ENCODE measurements around the gene RGS16.
A peak's percentile ranks its signal among the peaks of the same experiment; 100 is the strongest.

The RGS16 gene

DNA sequence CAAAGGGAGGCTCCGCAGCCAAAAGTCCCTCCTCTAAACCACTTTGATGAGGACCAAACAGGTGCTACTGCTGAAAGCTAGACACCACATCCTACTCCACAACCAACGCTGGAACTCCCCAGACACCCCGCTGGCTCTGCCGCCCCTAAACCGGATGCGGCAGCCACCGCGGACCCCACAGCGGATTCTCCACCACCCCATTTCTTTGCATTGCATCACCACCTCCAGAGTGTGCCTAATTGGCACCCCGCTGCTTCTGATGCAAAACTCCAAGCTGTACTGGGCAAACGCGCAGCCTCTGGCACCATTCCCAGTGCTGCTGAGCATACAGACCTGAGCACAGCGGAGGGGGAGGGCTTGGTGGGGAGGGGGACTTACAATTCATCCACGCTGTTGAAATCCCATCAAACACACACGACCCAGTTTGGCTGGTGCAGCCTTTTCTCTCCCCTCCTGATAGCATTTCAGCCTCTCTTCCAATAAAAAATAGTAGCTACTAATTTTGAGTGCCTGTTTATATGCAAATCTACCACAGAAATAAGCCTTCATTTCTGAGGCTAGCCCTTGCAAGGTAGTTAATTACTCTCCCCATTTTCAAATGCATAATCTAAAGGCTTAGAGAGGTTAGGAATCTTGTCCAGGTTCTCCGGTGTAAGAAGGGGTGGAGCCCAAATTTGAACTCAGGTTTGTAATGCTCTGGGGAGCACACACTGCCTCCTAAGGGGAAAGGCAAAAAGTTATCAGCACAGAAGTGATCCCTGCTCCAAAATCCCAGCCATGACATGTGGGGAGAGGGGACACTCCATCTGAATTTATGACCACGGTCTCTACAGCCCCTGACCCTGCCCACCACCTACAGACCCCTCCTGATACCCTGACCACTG lies 12.2 kb upstream of the RGS16 start (continued):
- TF ChIP-seq ZNF274 (IDR thresholded peaks at IDR 0.05; ENCODE audit: low read length) (no peak), ZNF274 (tag by site-specific recombination; IDR thresholded peaks at IDR 0.05; ENCODE audit: borderline replicate concordance) (no peak), BCL11A (tag by site-specific recombination; IDR thresholded peaks at IDR 0.05; ENCODE audit: low read depth) (peak; percentile 94), ZFP69B (tag by site-specific recombination; IDR thresholded peaks at IDR 0.05) (peak; percentile 97), ZEB2 (tag by site-specific recombination; IDR thresholded peaks at IDR 0.05) (peak; percentile 99), BCL11B (tag by site-specific recombination; IDR thresholded peaks at IDR 0.05; ENCODE audit: low read depth) (peak; percentile 92), ZNF48 (tag by site-specific recombination; IDR thresholded peaks at IDR 0.05) (no peak), ZBTB1 (tag by site-specific recombination; IDR thresholded peaks at IDR 0.05) (no peak), ZNF670 (tag by site-specific recombination; IDR thresholded peaks at IDR 0.05; ENCODE audit: low read depth) (no peak), SP2 (tag by site-specific recombination; IDR thresholded peaks at IDR 0.05) (peak; percentile 50), EGR2 (tag by site-specific recombination; IDR thresholded peaks at IDR 0.05; ENCODE audit: low read depth) (peak; percentile 20; the same call in 1 of the 2 replicates), ZNF501 (tag by site-specific recombination; IDR thresholded peaks at IDR 0.05) (peak; percentile 80; the same call in 1 of the 2 replicates), ZNF146 (tag by site-specific recombination; IDR thresholded peaks at IDR 0.05) (peak; percentile 42; the same call in 1 of the 2 replicates), SP3 (tag by site-specific recombination; IDR thresholded peaks at IDR 0.05) (peak; percentile 47; the same call in 1 of the 2 replicates), TRIM28 (IDR thresholded peaks at IDR 0.05; ENCODE audit: borderline replicate concordance, low read length) (no peak), ZNF423 (tag by site-specific recombination; IDR thresholded peaks at IDR 0.05) (peak; percentile 82; the same call in 1 of the 2 replicates), ZNF610 (tag by site-specific recombination; IDR thresholded peaks at IDR 0.05; ENCODE audit: borderline replicate concordance) (peak; percentile 84), ZNF10 (tag by site-specific recombination; IDR thresholded peaks at IDR 0.05) (peak; percentile 14; the same call in 1 of the 2 replicates), YY2 (tag by site-specific recombination; IDR thresholded peaks at IDR 0.05) (peak; percentile 64; the same call in 1 of the 2 replicates), ZNF394 (tag by site-specific recombination; IDR thresholded peaks at IDR 0.05; ENCODE audit: borderline replicate concordance) (peak; percentile 63), SCRT1 (tag by site-specific recombination; IDR thresholded peaks at IDR 0.05; ENCODE audit: borderline replicate concordance) (peak; percentile 93; the same call in 1 of the 2 replicates)
- TF ChIP-seq, protein P1, sequence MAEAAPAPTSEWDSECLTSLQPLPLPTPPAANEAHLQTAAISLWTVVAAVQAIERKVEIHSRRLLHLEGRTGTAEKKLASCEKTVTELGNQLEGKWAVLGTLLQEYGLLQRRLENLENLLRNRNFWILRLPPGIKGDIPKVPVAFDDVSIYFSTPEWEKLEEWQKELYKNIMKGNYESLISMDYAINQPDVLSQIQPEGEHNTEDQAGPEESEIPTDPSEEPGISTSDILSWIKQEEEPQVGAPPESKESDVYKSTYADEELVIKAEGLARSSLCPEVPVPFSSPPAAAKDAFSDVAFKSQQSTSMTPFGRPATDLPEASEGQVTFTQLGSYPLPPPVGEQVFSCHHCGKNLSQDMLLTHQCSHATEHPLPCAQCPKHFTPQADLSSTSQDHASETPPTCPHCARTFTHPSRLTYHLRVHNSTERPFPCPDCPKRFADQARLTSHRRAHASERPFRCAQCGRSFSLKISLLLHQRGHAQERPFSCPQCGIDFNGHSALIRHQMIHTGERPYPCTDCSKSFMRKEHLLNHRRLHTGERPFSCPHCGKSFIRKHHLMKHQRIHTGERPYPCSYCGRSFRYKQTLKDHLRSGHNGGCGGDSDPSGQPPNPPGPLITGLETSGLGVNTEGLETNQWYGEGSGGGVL (tag by site-specific recombination; IDR thresholded peaks at IDR 0.05), result peak; percentile 97
- TF ChIP-seq, protein P2, sequence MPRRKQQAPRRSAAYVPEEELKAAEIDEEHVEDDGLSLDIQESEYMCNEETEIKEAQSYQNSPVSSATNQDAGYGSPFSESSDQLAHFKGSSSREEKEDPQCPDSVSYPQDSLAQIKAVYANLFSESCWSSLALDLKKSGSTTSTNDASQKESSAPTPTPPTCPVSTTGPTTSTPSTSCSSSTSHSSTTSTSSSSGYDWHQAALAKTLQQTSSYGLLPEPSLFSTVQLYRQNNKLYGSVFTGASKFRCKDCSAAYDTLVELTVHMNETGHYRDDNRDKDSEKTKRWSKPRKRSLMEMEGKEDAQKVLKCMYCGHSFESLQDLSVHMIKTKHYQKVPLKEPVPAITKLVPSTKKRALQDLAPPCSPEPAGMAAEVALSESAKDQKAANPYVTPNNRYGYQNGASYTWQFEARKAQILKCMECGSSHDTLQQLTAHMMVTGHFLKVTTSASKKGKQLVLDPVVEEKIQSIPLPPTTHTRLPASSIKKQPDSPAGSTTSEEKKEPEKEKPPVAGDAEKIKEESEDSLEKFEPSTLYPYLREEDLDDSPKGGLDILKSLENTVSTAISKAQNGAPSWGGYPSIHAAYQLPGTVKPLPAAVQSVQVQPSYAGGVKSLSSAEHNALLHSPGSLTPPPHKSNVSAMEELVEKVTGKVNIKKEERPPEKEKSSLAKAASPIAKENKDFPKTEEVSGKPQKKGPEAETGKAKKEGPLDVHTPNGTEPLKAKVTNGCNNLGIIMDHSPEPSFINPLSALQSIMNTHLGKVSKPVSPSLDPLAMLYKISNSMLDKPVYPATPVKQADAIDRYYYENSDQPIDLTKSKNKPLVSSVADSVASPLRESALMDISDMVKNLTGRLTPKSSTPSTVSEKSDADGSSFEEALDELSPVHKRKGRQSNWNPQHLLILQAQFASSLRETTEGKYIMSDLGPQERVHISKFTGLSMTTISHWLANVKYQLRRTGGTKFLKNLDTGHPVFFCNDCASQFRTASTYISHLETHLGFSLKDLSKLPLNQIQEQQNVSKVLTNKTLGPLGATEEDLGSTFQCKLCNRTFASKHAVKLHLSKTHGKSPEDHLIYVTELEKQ (tag by site-specific recombination; IDR thresholded peaks at IDR 0.05; ENCODE audit: borderline replicate concordance), result peak; percentile 92
- TF ChIP-seq, protein P3, sequence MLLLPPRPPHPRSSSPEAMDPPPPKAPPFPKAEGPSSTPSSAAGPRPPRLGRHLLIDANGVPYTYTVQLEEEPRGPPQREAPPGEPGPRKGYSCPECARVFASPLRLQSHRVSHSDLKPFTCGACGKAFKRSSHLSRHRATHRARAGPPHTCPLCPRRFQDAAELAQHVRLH (tag by site-specific recombination; IDR thresholded peaks at IDR 0.05), result peak; percentile 93
- TF ChIP-seq, protein P4, sequence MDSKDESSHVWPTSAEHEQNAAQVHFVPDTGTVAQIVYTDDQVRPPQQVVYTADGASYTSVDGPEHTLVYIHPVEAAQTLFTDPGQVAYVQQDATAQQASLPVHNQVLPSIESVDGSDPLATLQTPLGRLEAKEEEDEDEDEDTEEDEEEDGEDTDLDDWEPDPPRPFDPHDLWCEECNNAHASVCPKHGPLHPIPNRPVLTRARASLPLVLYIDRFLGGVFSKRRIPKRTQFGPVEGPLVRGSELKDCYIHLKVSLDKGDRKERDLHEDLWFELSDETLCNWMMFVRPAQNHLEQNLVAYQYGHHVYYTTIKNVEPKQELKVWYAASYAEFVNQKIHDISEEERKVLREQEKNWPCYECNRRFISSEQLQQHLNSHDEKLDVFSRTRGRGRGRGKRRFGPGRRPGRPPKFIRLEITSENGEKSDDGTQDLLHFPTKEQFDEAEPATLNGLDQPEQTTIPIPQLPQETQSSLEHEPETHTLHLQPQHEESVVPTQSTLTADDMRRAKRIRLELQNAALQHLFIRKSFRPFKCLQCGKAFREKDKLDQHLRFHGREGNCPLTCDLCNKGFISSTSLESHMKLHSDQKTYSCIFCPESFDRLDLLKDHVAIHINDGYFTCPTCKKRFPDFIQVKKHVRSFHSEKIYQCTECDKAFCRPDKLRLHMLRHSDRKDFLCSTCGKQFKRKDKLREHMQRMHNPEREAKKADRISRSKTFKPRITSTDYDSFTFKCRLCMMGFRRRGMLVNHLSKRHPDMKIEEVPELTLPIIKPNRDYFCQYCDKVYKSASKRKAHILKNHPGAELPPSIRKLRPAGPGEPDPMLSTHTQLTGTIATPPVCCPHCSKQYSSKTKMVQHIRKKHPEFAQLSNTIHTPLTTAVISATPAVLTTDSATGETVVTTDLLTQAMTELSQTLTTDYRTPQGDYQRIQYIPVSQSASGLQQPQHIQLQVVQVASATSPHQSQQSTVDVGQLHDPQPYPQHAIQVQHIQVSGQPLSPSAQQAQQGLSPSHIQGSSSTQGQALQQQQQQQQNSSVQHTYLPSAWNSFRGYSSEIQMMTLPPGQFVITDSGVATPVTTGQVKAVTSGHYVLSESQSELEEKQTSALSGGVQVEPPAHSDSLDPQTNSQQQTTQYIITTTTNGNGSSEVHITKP (tag by site-specific recombination; IDR thresholded peaks at IDR 0.05), result peak; percentile 93
- TF ChIP-seq, protein P5, sequence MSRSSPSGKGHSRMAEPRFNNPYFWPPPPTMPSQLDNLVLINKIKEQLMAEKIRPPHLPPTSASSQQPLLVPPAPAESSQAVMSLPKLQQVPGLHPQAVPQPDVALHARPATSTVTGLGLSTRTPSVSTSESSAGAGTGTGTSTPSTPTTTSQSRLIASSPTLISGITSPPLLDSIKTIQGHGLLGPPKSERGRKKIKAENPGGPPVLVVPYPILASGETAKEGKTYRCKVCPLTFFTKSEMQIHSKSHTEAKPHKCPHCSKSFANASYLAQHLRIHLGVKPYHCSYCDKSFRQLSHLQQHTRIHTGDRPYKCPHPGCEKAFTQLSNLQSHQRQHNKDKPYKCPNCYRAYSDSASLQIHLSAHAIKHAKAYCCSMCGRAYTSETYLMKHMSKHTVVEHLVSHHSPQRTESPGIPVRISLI (tag by site-specific recombination; IDR thresholded peaks at IDR 0.05), result no peak
- TF ChIP-seq, protein P6, sequence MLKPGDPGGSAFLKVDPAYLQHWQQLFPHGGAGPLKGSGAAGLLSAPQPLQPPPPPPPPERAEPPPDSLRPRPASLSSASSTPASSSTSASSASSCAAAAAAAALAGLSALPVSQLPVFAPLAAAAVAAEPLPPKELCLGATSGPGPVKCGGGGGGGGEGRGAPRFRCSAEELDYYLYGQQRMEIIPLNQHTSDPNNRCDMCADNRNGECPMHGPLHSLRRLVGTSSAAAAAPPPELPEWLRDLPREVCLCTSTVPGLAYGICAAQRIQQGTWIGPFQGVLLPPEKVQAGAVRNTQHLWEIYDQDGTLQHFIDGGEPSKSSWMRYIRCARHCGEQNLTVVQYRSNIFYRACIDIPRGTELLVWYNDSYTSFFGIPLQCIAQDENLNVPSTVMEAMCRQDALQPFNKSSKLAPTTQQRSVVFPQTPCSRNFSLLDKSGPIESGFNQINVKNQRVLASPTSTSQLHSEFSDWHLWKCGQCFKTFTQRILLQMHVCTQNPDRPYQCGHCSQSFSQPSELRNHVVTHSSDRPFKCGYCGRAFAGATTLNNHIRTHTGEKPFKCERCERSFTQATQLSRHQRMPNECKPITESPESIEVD (tag by site-specific recombination; IDR thresholded peaks at IDR 0.05), result peak; percentile 89

All from HEK293 (cell line).